Measurements from ENCODE around the gene RAB5IF. TPM values are rescaled to one million over a fixed set of nuclear protein-coding genes. Genes with fewer than 3 reads are reported as not detected.
A peak's percentile ranks its signal among the peaks of the same experiment; 100 is the strongest.

Gene RAB5IF
- total and polyA plus RNA-seq, 2 of the 4 experiments (the other 2 are of a cell fraction): 74.0 to 93.1 TPM

GRCh38 chr20:36576081-36576445 is 29.5 kb upstream of the RAB5IF start:
- no peak overlapping the region for H3K4me2 ChIP-seq (ENCODE audit: low read depth, low read length)
- peak overlapping the region; percentile 58; the same call in 1 of the 2 replicates for H3K14ac ChIP-seq (replicated peaks; ENCODE audit: low read depth, low read length)
- H3K23ac ChIP-seq (ENCODE audit: low read depth, low read length): peak overlapping the region; percentile 59; the same call in 1 of the 2 replicates
- H3K27ac ChIP-seq (ENCODE audit: insufficient read depth, low read length): no peak overlapping the region
- ChIA-PET POLR2A (ENCODE audit: unreplicated experiment) (no interaction called here), CTCF (no interaction called here)
- no peaks in the 10 kb centered on the region for H3K9me3 ChIP-seq (ENCODE audit: control insufficient read depth, insufficient read depth, low read length)
- WGBS, 2 experiments (ENCODE audit: extremely low coverage in 2 of 2, insufficient read length in 1 of 2): no CpG with 5 or more reads among the region's 1 CpG
- BruUV-seq (replicated peaks): no TSS peak
- no peak overlapping the region for H3K4me3 ChIP-seq (ENCODE audit: insufficient read depth, low read depth, low read length)
- H3K18ac ChIP-seq (ENCODE audit: low read depth, low read length): no peak overlapping the region
- H3K9ac ChIP-seq (ENCODE audit: low read depth, low read length): no peak overlapping the region
- H2BK5ac ChIP-seq (ENCODE audit: low read depth, low read length, poor library complexity, severe bottlenecking): no peak overlapping the region
- H3K4ac ChIP-seq (ENCODE audit: low read depth, low read length): peak overlapping the region; percentile 36; the same call in 1 of the 2 replicates
- H2BK15ac ChIP-seq (ENCODE audit: low read depth, low read length): no peak overlapping the region
- H4K8ac ChIP-seq (ENCODE audit: low read depth in 2 of 2, low read length in 2 of 2): no peak overlapping the region; a peak in 1 of 4 replicates
- in situ Hi-C loops (cut with MboI; ENCODE audit: low sequenced_read_pairs): no loop called here
- H2AK9ac ChIP-seq (replicated peaks; ENCODE audit: low read depth, low read length, poor library complexity): peak overlapping the region; percentile 81
- H3K4me1 ChIP-seq (ENCODE audit: control insufficient read depth, insufficient read depth, low read length): peaks cover 13% of the 10 kb centered on the region
- intact Hi-C loops (cut with micrococcal nuclease): no loop called here
- H2AK5ac ChIP-seq (ENCODE audit: low read depth, low read length): no peak overlapping the region
- H3K27me3 ChIP-seq (ENCODE audit: control insufficient read depth, insufficient read depth, low read length): no peaks in the 10 kb centered on the region
- H3K79me1 ChIP-seq (ENCODE audit: low read depth in 1 of 2, low read length in 2 of 2): peaks cover 32 to 61% of the 10 kb centered on the region in 2 experiments
- no peak overlapping the region for H2BK120ac ChIP-seq (ENCODE audit: low read depth, low read length)
- no peak for ATAC-seq (ENCODE audit: low read depth)
- H3K56ac ChIP-seq (ENCODE audit: extremely low read depth, insufficient read depth, low read length): no peak overlapping the region
- no peak overlapping the region for H2BK20ac ChIP-seq (ENCODE audit: low read depth, low read length)
- no peak overlapping the region for H2AFZ ChIP-seq (replicated peaks; ENCODE audit: low read length, poor library complexity)
- peaks cover 18% of the 10 kb centered on the region for H3K36me3 ChIP-seq (ENCODE audit: control insufficient read depth, insufficient read depth, low read length)
- H4K91ac ChIP-seq (ENCODE audit: insufficient read depth, low read depth, low read length): no peak overlapping the region
- H3K9me1 ChIP-seq (ENCODE audit: insufficient read depth, low read length): peaks cover 27% of the 10 kb centered on the region
- H4K5ac ChIP-seq (ENCODE audit: low read depth, low read length): no peak overlapping the region
- no peak for DNase-seq
- H4K20me1 ChIP-seq (ENCODE audit: insufficient read depth, low read length): peaks cover 36% of the 10 kb centered on the region
- TF ChIP-seq FOS (IDR thresholded peaks at IDR 0.05; ENCODE audit: low read depth, low read length) (no peak), RCOR1 (IDR thresholded peaks at IDR 0.05; ENCODE audit: insufficient replicate concordance, low read length) (no peak)
- dilution Hi-C loops (cut with HindIII; ENCODE audit: low sequenced_read_pairs, unreplicated experiment): no loop called here
